Activated T-cell treated with anti-CD3 and anti-CD28 coated beads, Interleukin-2, amount 50 U/mL, for 4 hours (primary cell): ENCODE results near the gene PSG2. TPM values are rescaled to one million over a fixed set of nuclear protein-coding genes. Genes with fewer than 3 reads are reported as not detected.
"Not testable (repeated sequence)": the region's sequence is repeated elsewhere in the genome, so short reads cannot be mapped to it uniquely, and the experiment has no call there.

Experiments
- ATAC-seq, 2 donors: fragments of 200-7000 bp; cut with Tn5 transposase; one replicate each; pipeline ENCODE4 v1.10.0; 2021
- DNase-seq: peaks from one replicate; pipeline ENCODE4 v3.0.0-alpha.2; 2020
- H3K27me3 Mint-ChIP-seq: one replicate; pipeline ENCODE4 v1.8.0; 2021; ENCODE audit warnings: low read depth, mixed read lengths
- H3K36me3 Mint-ChIP-seq: one replicate; pipeline ENCODE4 v1.8.0; 2022; ENCODE audit warnings: mixed read lengths; ENCODE audit not compliant: insufficient read depth
- H3K4me1 Mint-ChIP-seq: one replicate; pipeline ENCODE4 v1.8.0; 2021; ENCODE audit warnings: low read depth, mixed read lengths
- H3K4me3 Mint-ChIP-seq: one replicate; pipeline ENCODE4 v1.8.0; 2021; ENCODE audit warnings: mild to moderate bottlenecking, moderate library complexity, mixed read lengths
- H3K9me3 Mint-ChIP-seq: one replicate; pipeline ENCODE4 v1.8.0; 2021; ENCODE audit warnings: mixed read lengths
- total RNA-seq, 3 donors: library from RNA; stranded (reverse); gene quantifications; one replicate each; pipeline ENCODE4 v1.2.1, GENCODE V29; 2021

PSG2 gene
- total RNA-seq, 3 donors from 2014 or later: not detected

DNA sequence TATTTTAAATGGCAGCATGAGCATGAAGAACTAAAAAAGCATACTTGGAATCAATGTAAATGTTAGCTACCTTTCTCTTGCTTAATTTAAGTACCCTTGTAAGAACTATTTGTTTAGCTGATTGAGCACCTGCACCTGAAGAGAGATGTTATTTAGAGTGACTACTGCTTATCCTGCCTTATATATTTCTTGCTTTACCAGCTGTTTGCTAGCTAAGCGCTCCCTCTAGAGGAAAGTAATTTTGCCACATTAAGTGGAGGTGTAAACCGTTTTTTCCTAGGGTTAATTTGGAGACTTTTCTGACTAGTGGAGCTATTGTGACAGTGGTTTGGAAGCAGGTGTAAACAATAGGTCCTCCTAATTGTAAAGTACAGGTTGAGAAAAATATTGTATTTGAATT, 19.4 kb upstream of the PSG2 start:
- DNase-seq (no peak), ATAC-seq (no peak)
- Mint-ChIP-seq H3K9me3 (peaks cover 20% of the 10 kb centered on the region), H3K36me3 (no peaks in the 10 kb centered on the region), H3K4me3 (no peak overlapping the region), H3K27me3 (peaks cover 3% of the 10 kb centered on the region), H3K4me1 (no peaks in the 10 kb centered on the region)

DNA sequence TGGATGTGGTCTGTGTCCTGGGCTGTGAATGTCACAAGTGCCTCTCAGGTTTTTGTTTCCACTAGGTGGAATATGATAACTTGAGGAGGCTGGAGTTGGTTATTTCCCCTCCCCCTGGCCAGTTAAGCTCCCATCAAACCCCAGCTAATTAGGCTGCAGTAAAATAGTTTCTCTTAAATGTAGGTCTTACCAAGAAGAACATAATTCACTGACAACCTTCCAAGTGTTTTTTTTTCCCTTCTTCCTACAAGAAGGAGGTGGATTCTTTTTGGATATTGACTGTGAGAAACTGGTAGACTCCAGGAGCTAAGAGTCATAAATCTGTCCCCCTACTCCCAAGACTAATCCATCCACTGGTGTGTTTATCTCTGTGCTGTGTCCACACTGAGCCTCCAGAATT, 15.9 kb upstream of the PSG2 start:
- not testable (repeated sequence) for DNase-seq, H3K9me3 Mint-ChIP-seq, H3K27me3 Mint-ChIP-seq, H3K36me3 Mint-ChIP-seq, H3K4me3 Mint-ChIP-seq, ATAC-seq, H3K4me1 Mint-ChIP-seq

DNA sequence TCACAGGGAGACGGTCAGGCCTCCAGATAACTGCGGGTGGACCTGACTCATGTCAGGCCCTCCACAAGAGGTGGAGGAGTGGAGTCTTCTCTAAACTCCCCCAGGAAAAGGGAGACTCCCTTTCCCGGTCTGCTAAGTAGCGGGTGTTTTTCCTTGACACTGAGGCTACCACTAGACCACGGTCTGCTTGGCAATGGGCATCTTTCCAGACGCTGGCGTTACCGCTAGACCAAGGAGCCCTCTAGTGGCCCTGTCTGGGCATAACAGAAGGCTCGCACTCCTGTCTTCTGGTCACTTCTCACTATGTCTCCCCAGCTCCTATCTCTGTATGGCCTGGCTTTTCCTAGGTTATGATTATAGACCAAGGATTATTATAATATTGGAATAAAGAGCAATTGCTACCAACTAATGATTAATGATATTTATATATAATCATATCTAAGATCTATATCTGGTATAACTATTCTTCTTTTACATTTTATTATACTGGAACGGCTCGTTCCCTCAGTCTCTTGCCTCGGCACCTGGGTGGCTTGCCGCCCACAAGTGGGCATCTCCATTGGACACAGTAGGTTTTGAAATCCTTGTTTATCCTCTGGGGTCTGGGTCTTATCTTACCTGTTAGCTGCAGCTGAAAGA, 5.3 kb upstream of the PSG2 start:
- not testable (repeated sequence) for H3K36me3 Mint-ChIP-seq, H3K9me3 Mint-ChIP-seq, DNase-seq, H3K4me1 Mint-ChIP-seq, H3K4me3 Mint-ChIP-seq, ATAC-seq
- H3K27me3 Mint-ChIP-seq: peaks cover 33% of the 10 kb centered on the region

DNA sequence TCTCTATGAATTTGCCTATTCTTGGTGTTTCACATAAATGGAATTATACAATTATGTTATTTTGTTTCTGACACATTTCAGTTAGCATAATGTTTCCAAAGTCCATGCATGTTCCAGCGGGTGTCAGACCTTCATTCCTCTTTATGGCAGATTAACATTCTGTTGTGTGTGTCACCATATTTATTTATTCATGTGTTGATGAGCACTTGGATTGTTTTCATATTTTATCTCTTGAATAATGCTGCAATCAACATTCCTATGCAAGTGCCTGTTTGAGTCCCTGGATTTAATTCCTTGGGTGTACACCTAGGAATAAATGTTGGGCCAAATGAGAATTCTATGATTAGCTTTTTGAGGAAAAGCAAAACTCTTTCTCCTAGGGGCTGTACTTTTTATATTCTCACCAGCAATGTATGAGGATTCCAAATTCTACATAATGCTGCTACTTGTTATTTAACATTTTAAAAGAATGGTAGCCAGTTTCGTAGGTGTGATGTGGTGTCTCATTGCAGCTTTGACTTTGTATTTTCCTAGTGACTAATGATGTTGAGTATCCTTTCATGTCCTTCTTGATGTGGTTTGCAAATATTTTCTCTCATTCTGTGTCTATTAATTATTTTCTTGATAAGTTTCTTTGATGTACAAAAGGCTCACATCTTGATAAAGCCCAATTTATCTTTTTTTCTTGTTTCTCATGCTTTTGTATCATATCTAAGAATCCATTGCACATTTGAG, 3.5 kb upstream of the PSG2 start:
- not testable (repeated sequence) for H3K4me1 Mint-ChIP-seq, H3K4me3 Mint-ChIP-seq, H3K9me3 Mint-ChIP-seq, H3K36me3 Mint-ChIP-seq, DNase-seq, ATAC-seq
- H3K27me3 Mint-ChIP-seq: peaks cover 32% of the 10 kb centered on the region

DNA sequence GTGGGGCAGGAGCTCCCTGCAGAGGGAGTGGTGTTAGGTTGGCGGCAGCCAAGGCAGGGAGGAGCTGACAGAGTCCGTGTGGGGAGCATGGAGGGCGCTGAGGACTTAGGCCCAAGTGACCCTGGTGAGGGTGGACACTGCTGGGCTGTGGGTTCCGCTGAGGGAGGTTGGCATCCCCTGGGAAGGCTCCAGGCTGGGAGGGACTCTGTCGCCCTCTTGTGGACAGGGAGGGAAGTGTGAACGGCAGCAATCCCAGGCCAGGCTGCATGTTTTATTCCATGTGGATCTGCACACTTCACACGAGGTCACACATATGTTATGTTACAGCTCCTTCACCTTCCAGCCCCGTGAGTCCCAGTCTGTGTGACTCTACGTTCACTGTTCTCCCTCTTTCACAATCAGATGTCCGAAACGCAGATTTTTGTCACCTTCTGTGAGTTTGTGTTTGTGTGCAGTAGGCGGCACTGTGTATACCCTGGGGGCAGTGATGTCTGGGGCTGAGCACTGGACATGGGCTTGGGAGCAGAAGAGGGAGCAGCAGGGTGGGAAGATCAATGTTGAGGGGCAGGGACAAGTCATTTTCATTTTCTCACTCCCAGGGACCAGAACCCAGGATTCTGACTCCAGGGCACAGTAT, 1.8 kb upstream of the PSG2 start:
- not testable (repeated sequence) for H3K36me3 Mint-ChIP-seq, H3K4me1 Mint-ChIP-seq, H3K9me3 Mint-ChIP-seq, DNase-seq, ATAC-seq, H3K4me3 Mint-ChIP-seq
- peaks cover 30% of the 10 kb centered on the region for H3K27me3 Mint-ChIP-seq

DNA sequence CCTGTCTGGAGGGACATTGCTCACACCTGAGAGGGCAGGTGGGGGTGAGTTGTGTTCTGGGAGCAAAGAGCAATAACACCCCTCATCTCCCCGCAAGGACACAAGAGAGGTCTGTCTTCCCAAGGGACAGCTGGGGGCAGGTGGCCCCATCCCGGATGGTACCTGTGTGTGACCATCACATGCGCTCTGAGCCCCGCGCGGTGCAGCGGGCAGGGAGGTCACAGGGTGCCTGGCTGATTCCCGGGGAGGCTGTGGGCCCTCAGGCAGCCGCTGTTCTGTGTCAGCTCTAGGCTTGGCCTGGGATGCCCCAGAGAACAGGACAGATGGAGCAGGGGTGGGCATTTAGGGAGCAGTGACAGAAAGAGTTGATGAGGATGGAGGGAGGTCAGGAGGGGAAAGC, 1.2 kb upstream of the PSG2 start:
- H3K36me3 Mint-ChIP-seq, H3K4me1 Mint-ChIP-seq, DNase-seq, H3K9me3 Mint-ChIP-seq, H3K4me3 Mint-ChIP-seq, ATAC-seq: not testable (repeated sequence)
- peaks cover 30% of the 10 kb centered on the region for H3K27me3 Mint-ChIP-seq

DNA sequence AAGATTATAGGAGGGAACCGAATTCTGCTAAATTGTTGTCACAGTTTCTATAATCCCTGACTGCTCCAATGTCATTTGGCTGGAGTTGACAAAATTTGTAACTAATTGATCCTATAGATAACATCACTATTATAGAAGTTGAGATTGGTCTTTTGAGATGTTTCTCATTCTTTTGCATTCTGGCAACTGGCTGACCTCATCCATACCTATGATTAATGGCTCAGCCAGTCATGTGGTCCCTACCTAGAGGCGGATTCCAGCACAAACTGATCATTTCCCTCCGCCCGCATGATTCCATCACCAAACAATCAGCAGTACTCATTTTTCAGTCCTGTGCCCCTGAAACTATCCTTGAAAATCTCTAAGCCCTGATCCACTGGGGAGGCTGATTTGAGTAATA, 4.2 kb downstream of the PSG2 start:
- Mint-ChIP-seq H3K4me3 (no peak overlapping the region), H3K36me3 (no peaks in the 10 kb centered on the region), H3K27me3 (peaks cover 8% of the 10 kb centered on the region), H3K4me1 (no peaks in the 10 kb centered on the region), H3K9me3 (no peaks in the 10 kb centered on the region)
- ATAC-seq (no peak), DNase-seq (no peak)

DNA sequence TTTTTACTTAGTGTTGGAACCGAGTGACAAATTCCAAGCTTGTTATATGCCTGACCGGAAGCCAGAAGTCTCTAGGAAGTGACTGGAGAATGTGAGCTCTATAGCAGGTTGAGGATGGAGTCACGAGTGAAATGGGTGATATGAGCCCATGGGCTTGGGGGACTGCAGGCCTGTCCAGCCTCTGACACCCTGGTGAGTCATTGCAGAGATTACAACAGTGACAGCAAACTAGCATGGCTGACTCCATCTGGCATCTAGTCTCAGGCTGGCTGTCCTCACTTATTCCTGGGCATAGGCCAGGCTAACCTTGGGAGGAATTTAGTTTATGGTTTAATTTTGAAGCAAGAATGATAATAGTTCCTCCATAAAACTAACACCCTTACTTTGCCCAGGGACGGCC, 4.6 kb downstream of the PSG2 start:
- not testable (repeated sequence) for ATAC-seq, H3K4me3 Mint-ChIP-seq, H3K27me3 Mint-ChIP-seq, H3K36me3 Mint-ChIP-seq, H3K4me1 Mint-ChIP-seq, H3K9me3 Mint-ChIP-seq, DNase-seq

DNA sequence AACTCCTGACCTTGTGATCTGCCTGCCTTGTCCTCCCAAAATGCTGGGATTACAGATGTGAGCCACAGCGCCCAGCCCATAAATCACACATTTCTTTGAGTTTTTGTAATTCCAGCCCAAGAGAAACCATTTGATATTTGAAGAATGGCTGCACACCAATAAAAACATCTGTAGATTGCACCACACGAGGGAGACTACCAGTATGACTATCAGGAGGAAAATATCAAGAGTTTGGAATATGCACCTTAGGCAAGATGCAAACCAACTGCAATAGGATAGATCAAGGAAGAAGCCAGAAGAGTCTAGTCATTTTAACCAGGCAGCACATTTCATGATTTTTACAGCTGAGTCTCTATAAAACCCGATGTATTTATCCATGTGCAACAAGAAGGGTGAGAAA, 20.1 kb downstream of the PSG2 start:
- H3K36me3 Mint-ChIP-seq, ATAC-seq, H3K4me3 Mint-ChIP-seq, H3K9me3 Mint-ChIP-seq, H3K4me1 Mint-ChIP-seq, DNase-seq: not testable (repeated sequence)
- peaks cover 19% of the 10 kb centered on the region for H3K27me3 Mint-ChIP-seq

DNA sequence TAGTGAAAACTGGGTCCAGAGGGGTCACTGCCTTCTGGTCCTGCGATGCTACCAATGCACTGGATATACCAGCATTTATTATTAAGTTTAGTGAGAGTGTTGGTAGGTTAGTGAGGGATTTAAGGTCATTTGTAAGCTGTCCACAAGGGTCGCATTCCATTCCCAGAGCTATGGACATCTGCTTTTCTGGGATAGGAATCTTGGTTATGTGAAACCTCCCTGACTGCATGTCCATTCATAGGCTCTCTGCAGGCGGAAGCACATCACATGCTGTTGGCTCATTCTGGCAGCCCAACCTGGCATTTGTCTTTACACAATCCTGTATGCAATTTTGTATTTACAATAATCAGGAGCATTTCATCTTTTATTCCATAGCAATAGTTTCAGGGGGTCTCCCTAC, 21.2 kb downstream of the PSG2 start:
- not testable (repeated sequence) for ATAC-seq, H3K36me3 Mint-ChIP-seq, DNase-seq, H3K4me1 Mint-ChIP-seq, H3K4me3 Mint-ChIP-seq
- peaks cover 12% of the 10 kb centered on the region for H3K9me3 Mint-ChIP-seq
- H3K27me3 Mint-ChIP-seq: peaks cover 12% of the 10 kb centered on the region

DNA sequence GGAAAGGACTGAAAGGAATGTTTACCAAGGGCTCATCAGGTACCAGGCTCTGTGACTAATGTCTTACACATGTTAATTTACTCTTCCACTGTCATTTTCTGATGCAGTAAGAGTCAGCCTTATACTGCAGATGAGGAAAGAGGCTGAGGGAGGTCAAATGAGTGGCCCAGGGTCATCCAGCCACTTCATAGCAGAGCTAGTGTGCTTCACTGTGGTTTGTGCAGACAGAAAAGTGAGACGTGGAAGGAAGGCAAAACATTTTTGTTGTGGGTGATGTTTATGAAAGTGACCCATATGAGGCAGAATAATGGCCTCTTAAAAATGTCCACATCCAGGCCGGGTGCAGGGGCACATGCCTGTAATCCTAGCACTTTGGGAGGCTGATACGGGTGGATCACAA, 22.2 kb downstream of the PSG2 start:
- H3K36me3 Mint-ChIP-seq: not testable (repeated sequence)

DNA sequence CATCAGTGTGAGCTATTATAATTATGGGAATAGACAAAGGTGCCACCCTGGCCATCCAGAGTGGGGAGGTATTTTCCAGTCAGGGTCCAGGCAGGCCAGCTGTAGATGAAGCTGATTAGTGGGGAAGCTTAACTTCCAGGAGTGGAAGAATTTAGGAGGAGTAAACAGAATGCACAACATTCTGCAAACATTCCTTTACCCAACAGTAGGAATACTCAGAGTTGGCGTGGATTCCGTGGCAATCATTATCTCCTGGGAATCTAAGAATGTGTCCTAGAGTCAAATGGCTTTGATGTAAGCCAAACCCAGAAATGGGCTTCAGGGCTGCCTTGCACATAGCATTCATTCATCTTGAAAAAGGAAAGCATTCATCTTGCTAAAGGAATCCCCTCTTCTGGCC, 23.0 kb downstream of the PSG2 start:
- not testable (repeated sequence) for H3K4me3 Mint-ChIP-seq, H3K4me1 Mint-ChIP-seq, ATAC-seq, H3K27me3 Mint-ChIP-seq, H3K36me3 Mint-ChIP-seq, DNase-seq
- peaks cover 29% of the 10 kb centered on the region for H3K9me3 Mint-ChIP-seq

More for the DNA sequence above, 22.2 kb downstream of the PSG2 start:
- DNase-seq, H3K4me1 Mint-ChIP-seq, ATAC-seq, H3K4me3 Mint-ChIP-seq, H3K27me3 Mint-ChIP-seq: not testable (repeated sequence)
- peaks cover 21% of the 10 kb centered on the region for H3K9me3 Mint-ChIP-seq

DNA sequence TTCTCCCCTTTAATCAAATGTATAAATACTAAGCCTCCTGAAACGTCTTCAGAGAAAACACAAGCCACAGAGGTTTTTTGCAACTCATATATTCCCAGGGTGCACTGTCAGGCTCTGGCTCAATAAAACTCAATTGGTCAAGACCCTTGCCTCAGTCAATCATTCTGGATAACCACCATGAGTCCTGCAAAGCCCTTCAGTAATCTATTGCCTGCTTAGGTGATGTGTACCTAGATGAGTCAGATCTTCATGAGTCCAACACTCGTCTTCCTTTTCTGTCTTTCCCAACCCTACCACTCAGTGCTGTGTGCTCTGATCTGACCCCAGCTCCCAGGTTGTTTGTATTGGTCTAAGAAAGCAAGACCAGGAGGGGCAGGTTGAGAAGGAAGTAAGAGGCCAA, 24.1 kb downstream of the PSG2 start:
- not testable (repeated sequence) for H3K4me1 Mint-ChIP-seq, H3K36me3 Mint-ChIP-seq, ATAC-seq, H3K4me3 Mint-ChIP-seq, DNase-seq, H3K27me3 Mint-ChIP-seq
- peaks cover 29% of the 10 kb centered on the region for H3K9me3 Mint-ChIP-seq

DNA sequence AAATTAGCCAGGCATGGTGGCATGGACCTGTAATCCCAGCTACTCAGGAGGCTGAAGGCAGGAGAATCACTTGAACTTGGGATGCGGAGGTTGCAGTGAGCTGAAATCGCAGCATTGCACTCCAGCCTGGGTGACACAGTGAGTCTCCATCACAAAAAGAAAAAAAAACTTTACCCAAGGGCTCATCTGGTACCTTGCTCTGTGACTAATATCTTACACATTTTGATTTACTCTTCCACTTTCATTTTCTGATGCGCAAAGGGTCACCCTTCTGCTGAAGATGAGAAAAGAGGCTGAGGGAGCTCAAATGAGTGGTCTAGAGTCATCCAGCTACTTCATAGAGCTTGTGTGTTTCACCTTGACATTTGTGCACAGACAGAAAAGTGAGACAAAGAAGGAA, 34.5 kb downstream of the PSG2 start:
- H3K27me3 Mint-ChIP-seq, H3K4me1 Mint-ChIP-seq, H3K9me3 Mint-ChIP-seq, ATAC-seq, H3K4me3 Mint-ChIP-seq, DNase-seq, H3K36me3 Mint-ChIP-seq: not testable (repeated sequence)

DNA sequence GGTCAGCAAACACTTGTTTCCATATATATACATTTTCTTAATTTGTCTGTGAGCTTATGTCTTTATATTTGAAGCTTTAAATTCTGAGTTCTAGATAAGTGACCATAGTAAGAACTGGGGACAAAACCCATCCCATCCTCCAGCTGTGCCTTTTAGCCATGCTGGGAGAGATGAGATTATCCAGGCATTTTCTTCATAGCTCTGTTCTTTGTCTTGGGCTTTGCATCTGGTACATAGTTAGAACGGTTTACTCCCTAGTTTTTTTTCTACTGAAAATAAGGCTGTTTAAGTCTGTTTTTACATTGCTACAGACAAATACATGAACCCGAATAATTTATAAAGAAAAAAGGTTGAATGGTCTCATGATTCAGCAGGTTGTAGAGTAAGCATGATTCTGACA, 35.9 kb downstream of the PSG2 start:
- not testable (repeated sequence) for DNase-seq, H3K9me3 Mint-ChIP-seq, H3K36me3 Mint-ChIP-seq, H3K4me3 Mint-ChIP-seq, ATAC-seq, H3K4me1 Mint-ChIP-seq
- peaks cover 15% of the 10 kb centered on the region for H3K27me3 Mint-ChIP-seq
